Measurements from ENCODE around the gene EBF3. TPM values are rescaled to one million over a fixed set of nuclear protein-coding genes. Genes with fewer than 3 reads are reported as not detected.

Gene EBF3
- total RNA-seq, 1 experiment from 2014 or later, result not detected

- Mint-ChIP-seq H3K36me3 (ENCODE audit: insufficient read depth, unreplicated experiment) (peaks cover 5% of the 10 kb centered on the region), H3K9me3 (ENCODE audit: low read depth, unreplicated experiment) (no peaks in the 10 kb centered on the region), H3K4me1 (ENCODE audit: low read depth, unreplicated experiment) (no peaks in the 10 kb centered on the region), H3K27ac (ENCODE audit: unreplicated experiment) (no peak overlapping the region), H3K4me3 (ENCODE audit: low read depth, unreplicated experiment) (no peak overlapping the region), H3K27me3 (ENCODE audit: unreplicated experiment) (no peaks in the 10 kb centered on the region)
- DNase-seq, result no peak
- TF ChIP-seq CTCF (IDR thresholded peaks at IDR 0.05; ENCODE audit: unreplicated experiment), result no peak
- intact Hi-C loops (cut with micrococcal nuclease; ENCODE audit: unreplicated experiment), result no loop called here
- CTCF ChIA-PET, result no interaction called here
- BruUV-seq (replicated peaks), result no TSS peak
Observed at GRCh38 chr10:129919358-129919757, 44.7 kb downstream of the EBF3 start.

- no peaks in the 10 kb centered on the region for H3K27me3 Mint-ChIP-seq (ENCODE audit: unreplicated experiment)
- DNase-seq, result no peak
- BruUV-seq (replicated peaks), result no TSS peak
- no peak overlapping the region for H3K4me3 Mint-ChIP-seq (ENCODE audit: low read depth, unreplicated experiment)
- TF ChIP-seq CTCF (IDR thresholded peaks at IDR 0.05; ENCODE audit: unreplicated experiment), result no peak
- intact Hi-C loops (cut with micrococcal nuclease; ENCODE audit: unreplicated experiment), result no loop called here
- CTCF ChIA-PET, result no interaction called here
- peaks cover 5% of the 10 kb centered on the region for H3K36me3 Mint-ChIP-seq (ENCODE audit: insufficient read depth, unreplicated experiment)
- no peaks in the 10 kb centered on the region for H3K4me1 Mint-ChIP-seq (ENCODE audit: low read depth, unreplicated experiment)
- no peaks in the 10 kb centered on the region for H3K9me3 Mint-ChIP-seq (ENCODE audit: low read depth, unreplicated experiment)
- H3K27ac Mint-ChIP-seq (ENCODE audit: unreplicated experiment), result no peak overlapping the region
Observed at GRCh38 chr10:129918836-129919235, 45.2 kb downstream of the EBF3 start.

GRCh38 chr10:129918401-129918800 is 45.7 kb downstream of the EBF3 start:
- Mint-ChIP-seq H3K4me1 (ENCODE audit: low read depth, unreplicated experiment) (no peaks in the 10 kb centered on the region), H3K36me3 (ENCODE audit: insufficient read depth, unreplicated experiment) (peaks cover 5% of the 10 kb centered on the region), H3K27ac (ENCODE audit: unreplicated experiment) (no peak overlapping the region), H3K9me3 (ENCODE audit: low read depth, unreplicated experiment) (no peaks in the 10 kb centered on the region), H3K4me3 (ENCODE audit: low read depth, unreplicated experiment) (no peak overlapping the region), H3K27me3 (ENCODE audit: unreplicated experiment) (no peaks in the 10 kb centered on the region)
- no peak for DNase-seq
- CTCF ChIA-PET, result no interaction called here
- TF ChIP-seq CTCF (IDR thresholded peaks at IDR 0.05; ENCODE audit: unreplicated experiment), result no peak
- BruUV-seq (replicated peaks), result no TSS peak
- intact Hi-C loops (cut with micrococcal nuclease; ENCODE audit: unreplicated experiment), result no loop called here

GRCh38 chr10:129917936-129918335 is 46.1 kb downstream of the EBF3 start:
- CTCF ChIA-PET, result no interaction called here
- Mint-ChIP-seq H3K4me1 (ENCODE audit: low read depth, unreplicated experiment) (no peaks in the 10 kb centered on the region), H3K9me3 (ENCODE audit: low read depth, unreplicated experiment) (no peaks in the 10 kb centered on the region), H3K27ac (ENCODE audit: unreplicated experiment) (no peak overlapping the region), H3K4me3 (ENCODE audit: low read depth, unreplicated experiment) (no peak overlapping the region), H3K27me3 (ENCODE audit: unreplicated experiment) (no peaks in the 10 kb centered on the region), H3K36me3 (ENCODE audit: insufficient read depth, unreplicated experiment) (peaks cover 5% of the 10 kb centered on the region)
- intact Hi-C loops (cut with micrococcal nuclease; ENCODE audit: unreplicated experiment), result no loop called here
- BruUV-seq (replicated peaks), result no TSS peak
- TF ChIP-seq CTCF (IDR thresholded peaks at IDR 0.05; ENCODE audit: unreplicated experiment), result no peak
- DNase-seq, result no peak

Data from Calu3 (cell line).